ENCODE measurements around the gene OR1L8.
"Not testable (repeated sequence)": the region's sequence is repeated elsewhere in the genome, so short reads cannot be mapped to it uniquely, and the experiment has no call there.

The OR1L8 gene, protein sequence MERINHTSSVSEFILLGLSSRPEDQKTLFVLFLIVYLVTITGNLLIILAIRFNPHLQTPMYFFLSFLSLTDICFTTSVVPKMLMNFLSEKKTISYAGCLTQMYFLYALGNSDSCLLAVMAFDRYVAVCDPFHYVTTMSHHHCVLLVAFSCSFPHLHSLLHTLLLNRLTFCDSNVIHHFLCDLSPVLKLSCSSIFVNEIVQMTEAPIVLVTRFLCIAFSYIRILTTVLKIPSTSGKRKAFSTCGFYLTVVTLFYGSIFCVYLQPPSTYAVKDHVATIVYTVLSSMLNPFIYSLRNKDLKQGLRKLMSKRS

DNA sequence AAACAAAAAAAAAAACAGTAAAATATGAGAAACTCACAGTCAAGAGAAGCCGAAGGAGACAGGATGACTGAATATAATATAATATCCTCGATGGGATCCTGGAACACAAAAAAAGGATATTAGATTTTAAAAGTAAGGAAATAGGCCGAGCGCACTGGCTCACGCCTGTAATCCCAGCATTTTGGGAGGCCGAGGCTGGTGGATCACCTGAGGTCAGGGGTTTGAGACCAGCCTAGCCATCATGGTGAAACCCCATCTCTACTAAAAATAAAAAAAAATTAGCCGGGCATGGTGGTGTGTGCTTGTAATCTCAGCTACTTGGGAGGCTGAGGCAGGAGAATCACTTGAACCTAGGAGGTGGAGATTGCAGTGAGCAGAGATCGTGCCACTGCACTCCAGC, at the start of gene OR1L8:
OR1L8 (minus strand) TSS at position 101 of the 400 bp plus-strand sequence. CDS start 14,907 bp downstream, outside the sequence.
- DNase-seq (ENCODE audit: low read depth) = not testable (repeated sequence)

DNA sequence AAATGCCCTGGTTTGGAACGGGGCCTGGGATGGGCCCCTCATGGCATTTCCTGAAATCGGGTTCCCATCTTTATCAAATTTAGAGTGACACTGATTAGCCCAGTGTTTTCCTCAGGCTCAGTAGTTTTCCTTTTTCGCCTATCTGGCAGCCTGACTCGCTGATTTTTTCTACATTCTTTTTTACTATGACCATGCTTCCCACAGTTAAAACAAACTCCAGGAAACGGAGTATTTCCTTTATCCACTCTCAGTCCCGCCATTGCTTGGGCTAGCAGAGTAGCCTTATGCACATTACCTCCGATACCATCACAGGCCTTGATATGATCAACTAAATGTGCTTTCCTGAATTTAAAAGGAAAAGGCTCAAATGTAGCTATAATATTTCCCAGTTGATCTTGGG, 36.8 kb upstream of the OR1L8 start:
- no peak for DNase-seq (ENCODE audit: low read depth)

DNA sequence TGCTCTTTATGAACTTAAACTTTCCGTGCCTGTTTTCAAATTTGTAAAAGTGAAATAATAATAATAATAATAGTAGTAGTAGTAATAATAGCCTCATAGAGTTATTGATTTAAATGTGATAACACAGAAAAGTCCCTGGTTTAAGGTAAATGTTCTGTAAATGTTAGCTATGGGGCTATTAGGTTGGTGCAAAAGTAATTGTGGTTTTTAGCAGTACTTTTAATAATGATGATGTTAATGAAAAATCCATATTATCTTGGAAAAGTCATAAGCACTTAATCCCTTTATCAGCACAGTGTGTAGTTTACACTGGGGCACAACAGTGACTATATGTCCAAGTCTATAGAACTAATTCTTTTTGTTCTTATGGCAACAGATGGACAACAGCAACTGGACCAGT, 31.2 kb upstream of the OR1L8 start, which contains the start of gene OR1Q1:
OR1Q1 (plus strand) TSS at position 377 of the 400 bp plus-strand sequence; CDS start at position 377, 0 bp downstream.
- no peak for DNase-seq (ENCODE audit: low read depth)

DNA sequence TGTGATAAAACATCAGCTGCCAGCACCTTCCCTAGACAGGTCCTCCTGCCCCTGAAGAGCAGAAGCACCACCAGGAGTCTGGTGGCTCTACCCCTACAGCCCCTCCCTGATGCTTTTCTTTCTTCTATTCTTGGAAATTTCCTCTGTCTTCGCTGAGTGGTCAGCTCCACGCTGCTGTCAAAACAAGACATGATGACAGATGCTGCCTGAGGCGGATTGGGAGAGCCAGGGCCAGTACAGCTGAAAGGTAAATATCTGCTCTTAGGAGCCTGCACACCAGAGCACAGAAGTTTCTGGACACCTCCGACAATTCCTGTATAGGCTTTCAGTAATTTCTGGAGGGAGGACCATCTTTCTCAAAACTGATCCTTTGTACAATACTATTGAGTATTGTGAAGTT, 26.6 kb upstream of the OR1L8 start:
- DNase-seq (ENCODE audit: low read depth) = no peak

DNA sequence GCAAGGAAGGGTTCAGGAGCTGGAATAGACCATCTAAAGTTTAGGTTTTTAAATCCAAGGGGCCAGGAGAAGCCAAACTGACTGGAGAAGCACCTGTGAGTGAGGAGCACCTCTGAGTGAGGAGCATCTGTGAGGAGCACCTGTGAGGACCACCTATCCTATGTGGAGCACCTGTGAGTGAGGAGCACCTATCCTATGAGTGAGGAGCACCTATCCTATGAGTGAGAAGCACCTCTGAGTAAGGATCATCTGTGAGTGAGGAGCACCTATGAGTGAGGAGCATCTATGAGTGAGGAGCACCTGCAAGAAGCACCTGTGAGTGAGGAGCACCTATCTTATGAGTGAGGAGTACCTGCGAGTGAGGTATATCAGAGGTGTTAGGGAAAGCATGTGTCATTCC, 23.4 kb upstream of the OR1L8 start:
- DNase-seq (ENCODE audit: low read depth) = no peak

DNA sequence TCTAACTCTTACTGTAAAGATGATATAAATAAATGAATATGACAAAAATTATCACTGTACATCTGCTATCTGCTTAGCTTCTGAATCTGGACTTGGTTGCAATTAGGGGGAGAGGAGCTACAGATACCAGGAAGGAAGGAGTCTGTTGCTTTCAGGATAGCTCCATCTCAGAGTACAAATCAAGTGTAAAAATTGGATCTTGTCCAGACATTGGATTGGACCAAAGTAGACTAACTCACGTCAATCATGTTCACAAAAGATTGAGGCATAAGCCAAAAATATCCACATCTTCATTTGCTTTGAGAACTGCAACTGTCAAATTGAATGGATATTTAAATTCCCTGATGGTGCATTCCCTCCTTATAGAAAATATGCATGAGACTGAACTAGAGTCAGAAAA, 22.5 kb upstream of the OR1L8 start:
- DNase-seq (ENCODE audit: low read depth) = no peak

DNA sequence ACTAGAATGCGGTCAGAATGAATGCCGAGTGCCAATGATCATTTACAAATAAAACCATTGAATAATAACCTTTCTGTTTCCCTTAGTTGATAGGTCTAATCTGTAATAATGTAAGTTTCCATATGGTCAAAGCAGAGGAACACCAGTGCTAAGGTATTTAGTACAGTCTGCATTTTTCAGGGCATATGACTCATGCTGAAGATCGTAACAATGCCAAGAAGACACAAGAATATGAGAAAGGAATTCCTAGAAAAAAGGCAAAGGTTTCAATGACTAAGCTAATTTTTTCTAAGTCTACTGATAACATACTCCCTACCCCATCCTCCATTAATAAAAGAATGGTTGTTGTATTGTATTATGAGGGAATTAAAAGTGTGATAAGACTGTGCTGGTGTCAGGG, 2.8 kb downstream of the OR1L8 start:
- no peak for DNase-seq (ENCODE audit: low read depth)

DNA sequence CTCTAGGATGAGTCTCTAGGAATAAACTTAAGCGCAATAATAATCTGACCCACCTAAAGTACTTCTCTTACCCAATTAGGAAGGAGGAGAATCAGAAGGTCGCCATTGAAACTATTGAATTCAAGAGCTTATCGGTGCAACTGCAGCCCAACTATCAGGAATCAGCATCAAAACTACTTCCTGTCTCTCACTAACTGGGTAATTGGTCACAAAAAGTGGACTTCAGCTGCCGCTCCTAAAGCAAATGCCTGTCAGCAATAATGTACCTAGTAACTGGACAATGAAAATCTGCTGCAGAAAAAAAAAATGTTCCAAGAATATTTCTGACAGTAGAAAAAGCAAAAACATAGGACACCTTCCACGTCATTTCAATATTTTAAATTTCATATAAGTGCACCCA, 3.3 kb downstream of the OR1L8 start:
- DNase-seq (ENCODE audit: low read depth) = no peak

DNA sequence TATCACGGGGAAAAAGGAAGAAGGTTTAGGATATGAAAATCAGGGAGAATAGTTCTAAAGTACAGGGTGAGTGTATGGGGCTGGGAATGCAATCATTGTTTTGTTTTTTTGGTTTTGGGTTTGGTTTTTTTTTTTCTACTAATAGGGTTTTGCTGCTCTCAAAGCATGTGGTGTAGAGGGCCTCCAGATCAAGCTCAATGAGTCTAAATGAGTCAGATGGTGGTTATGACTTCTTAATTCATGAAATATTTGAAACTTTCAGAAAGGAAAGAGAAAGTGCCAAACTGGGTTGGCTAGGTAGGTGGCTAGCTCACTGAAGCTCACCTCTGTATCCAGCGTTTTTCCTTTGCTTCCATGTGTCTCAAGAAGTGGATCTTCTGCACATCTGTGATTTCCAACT, 10.7 kb downstream of the OR1L8 start:
- DNase-seq (ENCODE audit: low read depth) = no peak

DNA sequence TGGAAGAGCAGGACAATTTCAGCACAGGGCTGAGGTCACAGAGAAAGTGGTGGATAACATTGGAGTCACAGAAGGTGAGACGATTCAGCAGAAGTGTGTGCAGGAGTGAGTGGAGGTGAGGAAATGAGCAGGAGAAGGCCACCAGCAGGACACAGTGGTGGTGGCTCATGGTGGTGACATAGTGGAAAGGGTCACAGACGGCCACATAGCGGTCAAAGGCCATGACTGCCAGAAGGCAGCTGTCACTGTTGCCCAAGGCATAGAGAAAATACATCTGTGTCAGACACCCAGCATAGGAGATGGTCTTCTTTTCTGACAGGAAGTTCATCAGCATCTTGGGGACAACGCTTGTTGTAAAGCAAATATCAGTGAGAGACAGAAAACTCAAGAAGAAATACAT, 15.3 kb downstream of the OR1L8 start:
- DNase-seq (ENCODE audit: low read depth) = no peak

DNA sequence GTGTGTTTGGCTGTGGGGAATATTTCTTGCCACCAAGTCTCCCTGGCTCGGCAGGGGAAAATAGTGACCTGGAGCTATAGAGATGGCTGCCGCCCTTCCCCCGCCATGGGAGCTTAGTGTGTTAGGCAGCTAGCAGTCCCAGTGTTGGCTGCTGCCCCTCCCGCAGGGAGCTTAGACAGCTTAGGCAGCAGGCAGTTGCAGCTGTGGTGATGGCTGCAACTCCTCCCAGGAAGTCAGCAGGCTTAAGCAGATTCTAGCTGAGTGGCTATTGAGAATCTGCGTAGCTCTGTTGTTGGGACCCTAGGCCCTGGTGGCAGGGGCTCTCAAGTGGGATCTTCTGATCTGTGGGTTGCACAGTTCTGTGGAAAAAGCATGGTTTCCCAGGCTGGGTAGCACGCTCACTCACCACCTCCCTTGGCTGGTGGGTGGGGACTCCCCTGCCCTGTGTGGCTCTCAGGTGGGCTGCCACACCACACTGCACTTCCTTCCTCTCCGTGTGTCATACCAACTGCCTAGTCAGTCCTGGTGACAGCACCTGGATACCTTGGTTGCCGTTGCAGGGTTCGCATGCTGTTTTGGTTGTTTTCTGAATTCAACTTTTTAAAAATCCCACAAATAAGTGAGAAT, 20.9 kb downstream of the OR1L8 start:
- no peak for DNase-seq (ENCODE audit: low read depth)

DNA sequence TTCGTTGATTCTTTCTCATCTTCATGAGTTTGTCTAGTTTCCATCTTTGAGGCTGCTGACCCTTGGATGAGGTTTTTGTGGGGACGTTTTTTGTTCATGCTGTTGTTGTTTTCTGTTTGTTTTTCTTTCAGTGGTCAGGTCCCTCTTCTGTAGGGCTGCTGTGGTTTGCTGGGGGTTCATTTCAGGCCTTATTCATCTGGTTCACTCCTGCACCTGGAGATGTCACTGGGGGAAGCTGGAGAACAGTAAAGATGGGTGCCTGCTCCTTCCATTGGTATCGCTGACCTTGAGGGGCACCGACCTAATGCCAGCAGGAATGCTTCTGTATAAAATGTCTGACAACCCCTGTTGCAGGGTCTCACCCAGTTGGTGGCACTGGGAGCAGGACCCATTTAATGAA, 21.7 kb downstream of the OR1L8 start:
- DNase-seq (ENCODE audit: low read depth) = no peak

DNA sequence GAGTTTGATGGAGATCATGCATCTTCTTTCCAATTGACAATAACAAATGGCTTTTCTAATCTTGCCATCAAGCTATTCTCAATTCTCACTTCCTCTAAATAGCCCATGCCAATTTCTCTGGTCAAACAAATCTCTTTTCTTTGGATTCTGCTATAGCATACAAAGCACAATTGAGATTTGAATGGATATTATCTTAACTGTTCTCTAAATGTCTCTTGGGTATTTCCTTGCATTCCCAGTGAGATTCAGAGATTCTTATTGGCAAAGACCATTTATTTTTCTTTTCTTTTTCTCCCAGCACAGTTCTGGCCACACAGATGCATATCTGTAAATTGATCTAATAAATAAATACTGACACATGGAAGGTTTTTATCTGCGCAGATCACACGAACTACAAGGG, 30.4 kb downstream of the OR1L8 start, which contains the start of gene OR1N2:
OR1N2 (plus strand) TSS at position 301 of the 400 bp plus-strand sequence. CDS start 100 bp downstream, outside the sequence.
- no peak for DNase-seq (ENCODE audit: low read depth)

DNA sequence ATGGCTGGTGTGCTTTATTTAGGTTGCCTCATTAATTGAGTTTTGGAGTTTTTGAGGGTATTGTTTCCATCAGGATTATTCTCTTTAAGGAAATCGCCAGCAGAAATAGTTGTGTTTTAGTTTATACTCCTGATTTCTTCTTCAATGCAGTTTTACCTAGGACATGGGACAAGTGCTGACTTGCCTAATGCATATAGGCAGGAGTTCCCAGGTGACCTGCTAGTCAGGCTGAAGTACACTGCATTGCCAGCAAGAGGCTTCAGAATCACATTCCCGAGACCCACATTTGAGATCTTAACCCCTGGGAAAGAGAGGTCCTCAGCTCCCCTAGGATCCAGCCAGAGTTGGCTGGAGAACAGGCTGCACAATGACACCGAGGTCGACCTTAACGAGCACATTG, 31.8 kb downstream of the OR1L8 start:
- no peak for DNase-seq (ENCODE audit: low read depth)

DNA sequence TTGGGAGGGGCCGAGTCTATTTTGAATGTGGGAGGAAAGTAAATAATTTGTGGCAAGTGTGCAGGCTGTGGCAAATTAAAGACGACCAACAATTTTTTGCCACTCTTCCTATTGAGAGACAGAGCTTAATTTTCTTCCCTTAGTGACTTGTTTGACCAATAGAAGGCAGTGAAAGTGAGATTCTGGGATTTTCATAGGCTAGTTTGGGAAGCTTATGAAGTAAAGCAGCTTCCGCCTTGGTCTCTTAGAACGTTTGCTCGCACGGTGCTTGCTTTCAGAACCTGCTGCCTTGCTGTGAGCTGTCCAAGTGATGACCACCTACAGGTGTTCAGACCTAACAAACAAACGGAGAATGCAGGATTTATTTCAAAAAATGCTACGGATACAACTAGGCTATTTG, 37.0 kb downstream of the OR1L8 start:
- DNase-seq (ENCODE audit: low read depth) = no peak

DNA sequence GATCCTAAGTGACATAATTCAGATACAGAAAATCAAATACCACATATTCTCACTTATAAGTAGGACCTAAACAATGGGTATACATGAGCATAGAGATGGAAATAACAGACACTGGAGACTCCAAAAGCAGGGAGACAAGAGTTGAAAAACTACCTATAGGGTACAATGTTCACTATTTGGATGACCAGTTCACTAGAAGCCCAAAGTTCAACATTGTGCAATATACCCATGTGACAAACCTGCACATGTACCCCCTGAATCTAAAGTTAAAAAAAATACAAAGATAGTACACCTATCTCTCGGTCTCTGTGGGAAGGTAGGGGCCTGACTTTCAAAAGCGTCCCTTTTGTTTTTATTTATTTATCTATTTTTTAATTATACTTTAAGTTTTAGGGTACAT, 44.4 kb downstream of the OR1L8 start:
- no peak for DNase-seq (ENCODE audit: low read depth)

DNA sequence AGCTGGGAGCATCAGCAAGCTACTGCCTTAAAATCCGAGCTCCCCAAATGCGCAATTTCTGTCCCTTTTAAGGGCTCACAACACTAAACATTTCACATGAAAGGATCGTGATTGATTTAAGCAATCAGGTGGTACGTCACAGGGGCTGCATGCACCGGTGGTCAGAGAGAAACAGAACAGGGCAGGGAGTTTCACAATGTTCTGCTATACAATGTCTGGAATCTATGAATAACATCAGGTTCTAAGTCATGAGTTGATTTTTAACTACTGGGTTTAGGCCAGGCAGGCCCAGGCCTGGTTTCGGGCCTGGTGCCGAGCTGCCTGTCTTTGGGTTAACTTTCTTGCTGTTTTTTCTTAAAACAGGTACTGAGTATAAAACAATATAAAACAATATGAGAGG, 46.1 kb downstream of the OR1L8 start:
- DNase-seq (ENCODE audit: low read depth) = not testable (repeated sequence)

DNA sequence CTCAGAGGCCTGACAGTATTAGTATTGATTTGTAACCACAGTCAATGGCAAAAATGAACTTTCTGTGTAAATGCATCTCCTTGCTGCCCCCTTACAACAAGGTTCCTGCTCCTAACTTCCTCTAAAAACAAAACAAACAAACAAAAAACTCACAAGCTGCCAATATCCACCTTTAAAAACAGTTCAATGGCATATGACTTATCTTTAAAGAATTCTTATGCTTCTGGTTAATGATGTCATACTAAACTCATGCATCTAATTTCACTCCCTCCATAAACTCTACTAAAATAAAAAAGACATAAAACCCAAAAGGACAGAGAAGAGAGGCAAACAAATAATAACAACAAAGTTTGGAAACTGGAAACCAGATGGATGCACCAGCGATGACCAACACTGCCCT, 47.0 kb downstream of the OR1L8 start:
- DNase-seq (ENCODE audit: low read depth) = no peak

DNA sequence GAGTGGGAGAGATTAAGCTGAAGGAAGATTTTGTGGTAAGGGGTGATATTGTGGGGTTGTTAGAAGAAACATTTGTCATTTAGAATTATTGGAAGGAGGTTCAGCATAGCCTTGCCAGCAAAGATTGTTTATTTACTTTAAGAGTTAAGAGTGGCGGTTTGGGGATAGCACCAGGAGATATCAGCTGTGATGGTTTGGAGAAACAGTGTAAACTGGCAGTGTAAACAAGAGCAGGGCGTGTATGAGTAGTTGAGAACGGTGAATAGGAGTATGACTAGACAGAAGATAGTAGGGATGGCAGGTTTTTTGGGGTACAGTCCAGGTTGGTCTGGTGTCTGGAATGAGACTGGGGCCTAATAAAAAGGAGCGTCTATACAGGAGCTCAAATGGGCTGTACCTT, 52.0 kb downstream of the OR1L8 start:
- DNase-seq (ENCODE audit: low read depth) = not testable (repeated sequence)

DNA sequence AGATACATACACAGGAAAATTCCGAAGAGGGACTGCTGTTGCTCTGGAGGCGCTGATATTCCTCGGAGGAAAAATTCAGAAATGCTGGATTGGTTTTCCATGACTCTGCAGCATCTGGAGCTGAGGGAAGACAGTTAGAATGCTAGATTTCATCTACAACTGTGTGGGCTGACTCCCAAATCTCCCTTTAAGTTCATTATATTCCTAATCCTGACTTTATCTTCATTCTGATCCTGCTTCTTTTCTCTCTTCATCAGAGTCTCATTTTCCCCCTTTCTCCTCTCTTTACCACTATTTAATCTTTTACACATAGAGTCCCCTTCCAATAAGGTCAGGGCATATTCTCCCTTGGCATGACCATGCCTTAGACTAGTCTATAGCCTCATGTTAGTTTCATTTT, 56.0 kb downstream of the OR1L8 start, which contains the start of gene OR1N1:
OR1N1 (minus strand) TSS at position 101 of the 400 bp plus-strand sequence; CDS start at position 101, 0 bp downstream.
- DNase-seq (ENCODE audit: low read depth) = no peak

DNA sequence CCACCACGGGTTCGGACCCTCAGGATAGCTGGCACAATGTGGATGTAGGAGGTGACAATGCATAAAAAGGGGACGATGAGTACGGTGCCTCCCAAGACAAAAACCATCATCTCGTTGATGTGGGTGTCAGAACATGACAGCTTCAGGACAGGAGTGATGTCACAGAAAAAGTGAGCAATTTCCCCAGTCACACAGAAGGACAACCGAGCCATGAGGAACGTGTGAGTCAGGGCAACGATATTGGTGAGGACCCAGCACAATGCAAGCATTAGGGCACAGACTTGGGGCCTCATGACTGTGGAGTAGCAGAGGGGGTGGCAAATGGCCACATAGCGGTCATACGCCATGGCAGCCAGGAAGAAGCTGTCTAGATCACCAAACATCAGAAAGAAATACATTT, 56.6 kb downstream of the OR1L8 start:
- no peak for DNase-seq (ENCODE audit: low read depth)

DNA sequence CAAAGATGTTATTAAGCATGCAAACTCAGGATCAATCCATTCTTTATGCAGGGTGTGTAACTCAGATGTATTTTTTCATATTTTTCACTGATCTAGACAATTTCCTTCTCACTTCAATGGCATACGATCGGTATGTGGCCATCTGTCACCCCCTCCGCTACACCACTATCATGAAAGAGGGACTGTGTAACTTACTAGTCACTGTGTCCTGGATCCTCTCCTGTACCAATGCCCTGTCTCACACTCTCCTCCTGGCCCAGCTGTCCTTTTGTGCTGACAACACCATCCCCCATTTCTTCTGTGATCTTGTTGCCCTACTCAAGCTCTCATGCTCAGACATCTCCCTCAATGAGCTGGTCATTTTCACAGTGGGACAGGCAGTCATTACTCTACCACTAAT, 63.8 kb downstream of the OR1L8 start:
- DNase-seq (ENCODE audit: low read depth) = no peak

DNA sequence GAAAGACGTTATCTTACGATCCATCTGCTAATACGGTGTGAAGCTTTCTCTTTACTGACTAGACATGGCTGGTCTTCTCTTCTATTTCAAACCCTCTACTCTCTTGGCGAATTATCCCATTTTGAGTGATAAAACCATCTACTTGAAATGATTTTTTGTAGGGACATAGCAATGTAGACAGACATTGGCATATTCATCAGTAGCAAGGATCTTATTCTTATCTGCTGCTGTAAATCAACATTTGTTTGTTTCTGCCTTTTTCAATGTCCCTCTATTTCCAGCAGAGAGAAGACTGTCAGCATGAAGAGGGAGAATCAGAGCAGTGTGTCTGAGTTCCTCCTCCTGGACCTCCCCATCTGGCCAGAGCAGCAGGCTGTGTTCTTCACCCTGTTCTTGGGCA, 64.3 kb downstream of the OR1L8 start, which contains the start of gene OR1J4:
OR1J4 (plus strand) TSS at position 301 of the 400 bp plus-strand sequence; CDS start at position 301, 0 bp downstream.
- no peak for DNase-seq (ENCODE audit: low read depth)
